ENCODE results near the gene TCF4.

TCF4 gene

DNA sequence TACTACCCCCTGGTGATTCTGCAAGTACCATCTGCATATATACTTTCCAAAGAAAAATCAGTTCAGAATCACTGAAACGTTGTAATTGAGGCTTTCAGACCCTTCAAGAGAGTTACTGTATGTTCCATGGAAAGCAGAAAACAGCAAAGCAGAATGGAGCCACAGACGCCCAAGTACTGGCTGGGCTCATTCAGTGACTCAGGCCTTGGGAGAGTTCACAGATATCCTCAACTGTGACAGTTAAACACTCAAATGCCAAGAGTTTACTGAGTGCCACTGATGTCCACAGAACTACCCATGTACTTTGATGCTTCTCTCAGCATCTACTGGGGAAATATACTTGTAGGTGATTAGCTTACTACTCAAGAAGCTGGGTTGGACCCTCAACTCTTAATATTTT lies 303.4 kb downstream of the TCF4 start:
- TF ChIP-seq SPI1 (IDR thresholded peaks at IDR 0.05; ENCODE audit: borderline replicate concordance, low read depth) (no peak), POLR2AphosphoS5 (IDR thresholded peaks at IDR 0.05; ENCODE audit: low read depth) (no peak), GABPA (IDR thresholded peaks at IDR 0.05; ENCODE audit: low read depth) (no peak)
- TF ChIP-seq, protein P1, sequence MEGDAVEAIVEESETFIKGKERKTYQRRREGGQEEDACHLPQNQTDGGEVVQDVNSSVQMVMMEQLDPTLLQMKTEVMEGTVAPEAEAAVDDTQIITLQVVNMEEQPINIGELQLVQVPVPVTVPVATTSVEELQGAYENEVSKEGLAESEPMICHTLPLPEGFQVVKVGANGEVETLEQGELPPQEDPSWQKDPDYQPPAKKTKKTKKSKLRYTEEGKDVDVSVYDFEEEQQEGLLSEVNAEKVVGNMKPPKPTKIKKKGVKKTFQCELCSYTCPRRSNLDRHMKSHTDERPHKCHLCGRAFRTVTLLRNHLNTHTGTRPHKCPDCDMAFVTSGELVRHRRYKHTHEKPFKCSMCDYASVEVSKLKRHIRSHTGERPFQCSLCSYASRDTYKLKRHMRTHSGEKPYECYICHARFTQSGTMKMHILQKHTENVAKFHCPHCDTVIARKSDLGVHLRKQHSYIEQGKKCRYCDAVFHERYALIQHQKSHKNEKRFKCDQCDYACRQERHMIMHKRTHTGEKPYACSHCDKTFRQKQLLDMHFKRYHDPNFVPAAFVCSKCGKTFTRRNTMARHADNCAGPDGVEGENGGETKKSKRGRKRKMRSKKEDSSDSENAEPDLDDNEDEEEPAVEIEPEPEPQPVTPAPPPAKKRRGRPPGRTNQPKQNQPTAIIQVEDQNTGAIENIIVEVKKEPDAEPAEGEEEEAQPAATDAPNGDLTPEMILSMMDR (IDR thresholded peaks at IDR 0.05; ENCODE audit: insufficient read depth, low read length), result no peak
- TF ChIP-seq, protein P2, sequence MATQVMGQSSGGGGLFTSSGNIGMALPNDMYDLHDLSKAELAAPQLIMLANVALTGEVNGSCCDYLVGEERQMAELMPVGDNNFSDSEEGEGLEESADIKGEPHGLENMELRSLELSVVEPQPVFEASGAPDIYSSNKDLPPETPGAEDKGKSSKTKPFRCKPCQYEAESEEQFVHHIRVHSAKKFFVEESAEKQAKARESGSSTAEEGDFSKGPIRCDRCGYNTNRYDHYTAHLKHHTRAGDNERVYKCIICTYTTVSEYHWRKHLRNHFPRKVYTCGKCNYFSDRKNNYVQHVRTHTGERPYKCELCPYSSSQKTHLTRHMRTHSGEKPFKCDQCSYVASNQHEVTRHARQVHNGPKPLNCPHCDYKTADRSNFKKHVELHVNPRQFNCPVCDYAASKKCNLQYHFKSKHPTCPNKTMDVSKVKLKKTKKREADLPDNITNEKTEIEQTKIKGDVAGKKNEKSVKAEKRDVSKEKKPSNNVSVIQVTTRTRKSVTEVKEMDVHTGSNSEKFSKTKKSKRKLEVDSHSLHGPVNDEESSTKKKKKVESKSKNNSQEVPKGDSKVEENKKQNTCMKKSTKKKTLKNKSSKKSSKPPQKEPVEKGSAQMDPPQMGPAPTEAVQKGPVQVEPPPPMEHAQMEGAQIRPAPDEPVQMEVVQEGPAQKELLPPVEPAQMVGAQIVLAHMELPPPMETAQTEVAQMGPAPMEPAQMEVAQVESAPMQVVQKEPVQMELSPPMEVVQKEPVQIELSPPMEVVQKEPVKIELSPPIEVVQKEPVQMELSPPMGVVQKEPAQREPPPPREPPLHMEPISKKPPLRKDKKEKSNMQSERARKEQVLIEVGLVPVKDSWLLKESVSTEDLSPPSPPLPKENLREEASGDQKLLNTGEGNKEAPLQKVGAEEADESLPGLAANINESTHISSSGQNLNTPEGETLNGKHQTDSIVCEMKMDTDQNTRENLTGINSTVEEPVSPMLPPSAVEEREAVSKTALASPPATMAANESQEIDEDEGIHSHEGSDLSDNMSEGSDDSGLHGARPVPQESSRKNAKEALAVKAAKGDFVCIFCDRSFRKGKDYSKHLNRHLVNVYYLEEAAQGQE (IDR thresholded peaks at IDR 0.05; ENCODE audit: insufficient replicate concordance, low read depth), result no peak
- Histone ChIP-seq H3K4me3 (replicated peaks; ENCODE audit: insufficient read depth, low read length) (no peak overlapping the region), H3K27me3 (ENCODE audit: insufficient read depth, poor library complexity, severe bottlenecking) (no peaks in the 10 kb centered on the region), H3K27ac (replicated peaks) (no peak overlapping the region)
- DNase-seq (ENCODE audit: low read depth in 1 of 2, low spot score in 1 of 2), result no peak

DNA sequence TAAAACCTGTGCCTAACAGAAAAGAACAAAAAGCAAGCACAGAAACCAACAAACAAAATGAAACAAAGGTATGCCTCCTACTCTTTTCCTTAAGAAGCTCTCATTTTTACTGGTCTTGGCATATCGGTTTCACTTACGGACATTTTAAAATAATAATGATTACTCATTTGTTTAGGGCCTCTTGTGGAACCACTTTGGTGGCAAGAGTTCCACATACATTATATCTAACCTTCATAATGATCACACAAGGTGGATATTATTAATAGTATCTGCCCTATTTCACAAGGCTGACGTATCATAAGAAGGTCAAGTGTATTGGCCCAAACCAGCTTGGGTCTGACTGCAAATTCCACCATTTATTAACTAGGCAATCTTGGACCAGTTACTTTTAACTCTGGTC lies 304.7 kb downstream of the TCF4 start:
- H3K4me3 ChIP-seq (replicated peaks; ENCODE audit: insufficient read depth, low read length), result no peak overlapping the region
- TF ChIP-seq GABPA (IDR thresholded peaks at IDR 0.05; ENCODE audit: low read depth) (no peak), POLR2AphosphoS5 (IDR thresholded peaks at IDR 0.05; ENCODE audit: low read depth) (no peak), SPI1 (IDR thresholded peaks at IDR 0.05; ENCODE audit: borderline replicate concordance, low read depth) (no peak)
- TF ChIP-seq, protein P2 (IDR thresholded peaks at IDR 0.05; ENCODE audit: insufficient replicate concordance, low read depth), result no peak
- TF ChIP-seq, protein P1 (IDR thresholded peaks at IDR 0.05; ENCODE audit: insufficient read depth, low read length), result no peak
- no peak for DNase-seq (ENCODE audit: low read depth in 1 of 2, low spot score in 1 of 2)
- no peaks in the 10 kb centered on the region for H3K27me3 ChIP-seq (ENCODE audit: insufficient read depth, poor library complexity, severe bottlenecking)
- no peak overlapping the region for H3K27ac ChIP-seq (replicated peaks)

DNA sequence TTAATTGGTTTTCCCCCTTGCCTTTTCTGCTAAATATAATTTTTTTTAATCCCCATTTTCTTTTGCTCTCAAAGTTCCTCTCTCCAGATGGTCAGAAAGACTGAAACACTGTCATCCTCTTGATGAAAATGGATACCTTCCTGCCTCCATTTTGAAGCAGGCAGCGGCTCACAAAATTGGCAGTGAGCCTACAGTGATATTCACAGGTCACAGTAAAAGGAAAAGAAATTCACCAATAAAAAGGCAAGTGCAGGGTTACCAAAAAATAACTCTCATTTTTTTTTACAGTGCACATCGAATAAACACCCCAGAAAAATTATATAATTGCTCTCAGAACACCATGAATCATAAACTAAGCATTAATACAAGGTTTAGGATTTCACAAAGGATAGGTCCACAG lies 307.5 kb downstream of the TCF4 start:
- DNase-seq (ENCODE audit: low read depth in 1 of 2, low spot score in 1 of 2), result no peak

More for the DNA sequence above, 307.5 kb downstream of the TCF4 start:
- Histone ChIP-seq H3K27ac (replicated peaks) (no peak overlapping the region), H3K4me3 (replicated peaks; ENCODE audit: insufficient read depth, low read length) (no peak overlapping the region), H3K27me3 (ENCODE audit: insufficient read depth, poor library complexity, severe bottlenecking) (no peaks in the 10 kb centered on the region)
- TF ChIP-seq, protein P2 (IDR thresholded peaks at IDR 0.05; ENCODE audit: insufficient replicate concordance, low read depth), result no peak
- TF ChIP-seq SPI1 (IDR thresholded peaks at IDR 0.05; ENCODE audit: borderline replicate concordance, low read depth) (no peak), GABPA (IDR thresholded peaks at IDR 0.05; ENCODE audit: low read depth) (no peak), POLR2AphosphoS5 (IDR thresholded peaks at IDR 0.05; ENCODE audit: low read depth) (no peak)
- TF ChIP-seq, protein P1 (IDR thresholded peaks at IDR 0.05; ENCODE audit: insufficient read depth, low read length), result no peak

Data from HL-60 (cell line).